Measurements from ENCODE around the gene FLRT1.

The FLRT1 gene

DNA sequence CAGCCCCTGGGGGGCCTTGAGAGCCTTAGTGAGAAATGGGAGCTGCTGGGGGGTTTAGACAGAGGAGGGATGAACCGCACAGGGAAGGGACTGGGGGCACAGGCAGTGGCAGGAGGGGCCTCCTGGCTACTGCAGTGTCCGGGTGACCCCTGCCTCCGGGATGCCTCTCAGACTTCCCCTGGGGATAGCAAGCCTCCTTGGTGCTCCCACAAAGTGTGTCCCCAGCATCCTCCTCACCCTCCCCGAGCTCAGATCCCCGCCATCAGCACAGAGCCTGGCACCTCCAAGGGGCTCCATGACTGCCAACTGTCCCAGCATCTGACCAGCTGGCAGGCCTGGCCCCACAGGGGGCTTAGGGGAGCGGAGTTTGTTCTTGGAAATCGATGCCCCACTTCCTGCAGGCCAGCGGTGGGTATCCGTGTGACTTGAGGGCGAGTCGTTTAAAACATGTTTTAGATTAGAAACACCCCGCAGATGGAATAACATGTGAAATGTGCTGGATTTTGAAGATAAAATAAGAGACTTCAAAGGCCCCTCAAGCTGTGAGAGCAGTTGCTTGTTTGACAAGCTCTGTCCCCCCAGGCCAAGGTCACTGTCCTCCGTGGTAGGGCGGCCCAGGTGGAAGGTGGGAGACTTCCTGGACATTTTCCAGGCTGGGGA, 13.5 kb upstream of the FLRT1 start:
- DNase-seq (ENCODE audit: insufficient read length, low spot score) (no peak), FAIRE-seq (no peak)

DNA sequence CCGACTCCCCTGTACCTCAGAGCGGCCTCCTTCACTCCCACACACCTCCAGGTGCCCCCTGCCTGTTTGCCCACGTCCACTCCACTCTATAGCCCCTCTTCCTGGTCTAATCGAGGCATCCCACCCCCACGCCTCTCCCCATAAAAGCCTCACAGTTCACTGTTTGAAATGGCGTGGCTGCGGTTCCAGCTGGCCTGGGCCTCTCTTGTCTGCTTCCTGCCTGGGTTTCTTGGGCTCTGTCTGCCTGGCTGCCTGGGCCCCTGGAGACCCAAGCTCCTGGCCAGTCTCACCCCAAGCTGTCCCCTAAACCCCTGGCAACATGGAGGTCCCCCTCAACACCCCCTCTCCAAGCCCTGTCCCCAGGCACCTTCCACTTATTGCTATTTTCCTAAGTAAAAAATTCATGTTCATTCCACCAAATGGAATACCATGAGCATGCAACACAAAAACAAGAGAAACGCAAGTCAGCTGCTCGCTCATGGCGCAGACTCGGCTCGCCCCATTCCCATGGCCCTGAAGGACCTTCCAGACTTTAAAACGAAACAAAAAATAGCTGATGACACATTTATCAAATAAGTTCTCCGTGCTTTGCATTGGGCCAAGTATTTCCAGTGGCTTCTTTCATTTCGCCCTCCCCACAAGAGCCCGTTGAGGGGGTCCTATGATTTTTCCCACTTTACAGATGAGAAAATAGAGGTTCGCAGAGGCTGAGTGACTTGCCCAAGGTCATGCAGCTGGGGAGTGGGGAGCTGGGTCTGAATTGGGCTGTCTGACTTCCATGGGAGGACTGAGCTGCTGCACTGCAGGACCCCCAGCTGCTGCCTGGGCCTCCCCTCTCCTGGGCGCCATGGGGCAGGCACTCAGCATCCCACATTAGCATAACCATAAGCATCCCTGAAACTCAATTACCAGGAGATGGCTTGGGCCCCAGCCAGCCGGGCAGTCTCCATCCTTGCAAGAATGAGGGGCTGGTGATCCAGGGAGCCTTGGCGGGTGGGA, 11.7 kb upstream of the FLRT1 start:
- FAIRE-seq: no peak

DNA sequence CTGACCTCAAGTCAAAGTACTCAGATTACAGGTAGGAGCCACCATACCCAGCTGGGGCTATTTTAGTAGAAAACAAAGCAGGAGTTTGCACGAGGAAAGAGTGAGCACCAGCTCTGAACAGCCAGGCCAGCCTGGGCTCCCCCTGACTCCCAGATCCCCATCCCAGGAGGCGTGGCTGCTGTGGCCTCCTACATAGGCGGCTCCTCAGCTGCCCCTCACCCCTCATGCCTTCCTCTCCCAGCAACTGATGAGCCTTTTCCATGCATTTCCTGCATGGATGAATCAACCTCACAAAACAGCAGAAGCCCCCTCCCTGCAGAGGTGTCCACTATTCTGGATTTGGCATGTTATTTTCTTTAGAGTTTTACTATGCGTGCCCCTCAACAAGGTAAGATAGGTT, 10.5 kb upstream of the FLRT1 start:
- DNase-seq (ENCODE audit: insufficient read length, low spot score) (no peak), FAIRE-seq (no peak)

More for the DNA sequence above, 11.7 kb upstream of the FLRT1 start:
- DNase-seq (ENCODE audit: insufficient read length, low spot score): no peak

DNA sequence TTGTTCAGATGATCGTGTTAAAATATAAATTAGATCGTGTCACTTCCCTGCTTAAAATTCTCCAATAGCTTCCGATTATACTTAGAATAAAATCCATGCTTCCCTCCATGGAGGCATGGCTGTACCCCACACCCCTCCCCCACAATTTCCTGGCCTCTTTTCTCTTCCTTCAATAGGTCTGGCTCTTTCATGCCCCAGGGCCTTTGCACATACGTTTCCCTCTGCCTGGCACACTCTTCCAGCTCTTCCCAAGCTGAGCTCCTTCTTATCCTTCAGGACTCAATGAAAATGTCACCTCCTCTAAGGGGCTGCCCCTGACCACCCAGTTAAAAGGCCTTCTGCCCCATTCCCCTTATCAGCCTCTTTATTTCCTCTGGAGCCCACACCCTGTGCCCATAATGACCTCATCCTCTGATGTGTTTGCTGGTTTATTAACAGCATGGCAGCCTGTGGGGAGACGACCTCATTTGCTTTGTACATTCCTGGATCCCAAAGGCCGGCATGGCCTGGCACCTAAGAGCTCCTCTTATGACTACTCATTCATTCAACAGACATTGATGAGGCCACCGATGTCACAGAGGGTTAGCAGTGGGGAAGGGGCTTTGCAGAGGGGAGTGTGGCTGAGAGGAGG, 9.0 kb upstream of the FLRT1 start:
- FAIRE-seq (no peak), DNase-seq (ENCODE audit: insufficient read length, low spot score) (no peak)

DNA sequence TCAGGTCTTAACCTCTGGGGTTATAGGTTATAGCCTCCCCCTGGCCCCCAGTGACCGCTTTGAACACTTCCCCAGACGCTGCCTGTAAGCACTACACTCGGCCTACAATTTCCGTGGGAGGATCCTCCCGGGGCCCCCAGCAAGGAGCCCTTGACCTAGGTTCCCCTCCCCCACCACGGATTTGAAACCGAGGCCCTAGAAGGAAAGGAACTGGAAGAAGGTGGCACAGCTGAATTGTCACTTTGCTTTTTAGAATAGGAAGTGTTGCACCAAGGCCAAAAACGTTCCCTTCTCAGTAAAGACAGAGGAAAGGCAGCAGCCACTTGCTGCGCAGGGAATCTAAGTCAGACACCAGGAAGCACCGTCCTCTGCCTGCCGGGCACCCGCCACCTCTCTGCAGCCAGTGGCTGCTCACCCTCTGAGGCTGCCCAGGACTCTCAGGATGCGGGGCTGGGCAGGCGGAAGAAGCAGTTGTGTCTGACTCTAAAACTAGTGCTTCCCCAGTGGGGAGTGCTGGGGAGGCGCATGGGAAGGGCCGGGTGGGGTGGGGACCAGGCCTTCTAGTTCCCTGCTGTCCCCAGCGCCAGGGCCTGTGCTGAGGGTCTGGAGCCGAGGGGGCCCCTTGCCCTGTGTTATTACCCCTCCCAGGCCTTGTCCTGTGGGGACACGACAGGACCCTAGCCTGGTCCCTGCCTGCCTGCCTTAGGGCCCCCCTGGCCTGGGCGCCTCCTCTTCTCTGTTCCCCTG, 7.9 kb upstream of the FLRT1 start:
- DNase-seq (ENCODE audit: insufficient read length, low spot score): no peak
- FAIRE-seq: no peak

DNA sequence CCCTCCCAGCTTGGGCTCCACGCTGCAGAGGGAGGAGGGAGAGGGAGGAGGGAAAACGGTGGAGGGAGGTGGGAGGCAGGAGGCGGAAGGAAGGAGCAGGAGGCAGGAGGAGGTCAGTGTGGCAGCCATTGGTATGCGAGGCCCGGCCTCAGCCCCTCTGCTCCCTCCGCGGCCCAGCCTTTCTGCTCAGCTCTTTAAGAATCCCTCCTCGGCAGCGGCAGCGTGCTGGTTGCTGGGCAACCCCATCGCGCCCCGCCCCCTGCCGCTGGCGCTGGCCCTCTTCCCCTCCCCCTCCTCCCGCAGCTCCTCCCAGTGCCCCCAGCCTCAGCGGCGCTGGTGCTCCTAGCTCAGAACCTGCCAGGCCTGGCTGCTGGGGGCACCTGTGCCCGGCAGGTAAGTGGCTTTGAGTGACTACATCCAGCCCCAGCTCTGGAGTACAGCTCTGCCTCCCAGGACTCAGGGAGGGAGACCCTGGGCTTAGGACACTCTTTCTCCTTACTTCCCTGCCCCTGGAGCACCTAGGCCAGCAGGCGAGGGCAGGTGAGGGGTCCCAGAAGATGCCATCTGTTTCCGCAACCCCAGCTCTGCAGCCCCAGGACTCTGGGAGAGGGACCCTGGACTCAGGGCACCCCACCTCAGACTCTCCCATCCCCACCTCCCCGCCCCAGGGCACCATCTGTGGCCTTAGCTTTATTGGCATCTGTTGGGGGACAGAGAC, 7.2 kb upstream of the FLRT1 start:
- DNase-seq (ENCODE audit: insufficient read length, low spot score) (no peak), FAIRE-seq (no peak)

DNA sequence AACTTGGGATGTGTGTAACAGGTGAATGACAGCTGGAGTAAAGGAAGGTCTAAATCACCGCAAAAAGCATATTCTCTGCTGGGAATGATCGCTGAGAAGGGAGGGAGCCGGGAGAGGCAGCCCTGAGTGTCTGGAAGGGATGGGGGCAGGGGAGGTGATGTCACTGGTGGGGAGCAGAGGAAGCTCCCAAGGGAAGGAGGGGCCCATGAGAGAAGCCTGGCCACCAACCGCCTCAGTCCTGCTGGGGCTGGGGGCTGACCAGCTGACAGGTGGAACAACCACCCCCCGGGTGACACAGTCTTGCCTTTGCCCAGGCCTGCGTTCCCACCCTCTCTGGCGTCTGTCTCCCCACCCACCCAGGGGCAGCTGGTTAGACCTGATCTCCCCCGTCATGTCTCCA, 6.0 kb upstream of the FLRT1 start:
- DNase-seq (ENCODE audit: insufficient read length, low spot score) (no peak), FAIRE-seq (no peak)

DNA sequence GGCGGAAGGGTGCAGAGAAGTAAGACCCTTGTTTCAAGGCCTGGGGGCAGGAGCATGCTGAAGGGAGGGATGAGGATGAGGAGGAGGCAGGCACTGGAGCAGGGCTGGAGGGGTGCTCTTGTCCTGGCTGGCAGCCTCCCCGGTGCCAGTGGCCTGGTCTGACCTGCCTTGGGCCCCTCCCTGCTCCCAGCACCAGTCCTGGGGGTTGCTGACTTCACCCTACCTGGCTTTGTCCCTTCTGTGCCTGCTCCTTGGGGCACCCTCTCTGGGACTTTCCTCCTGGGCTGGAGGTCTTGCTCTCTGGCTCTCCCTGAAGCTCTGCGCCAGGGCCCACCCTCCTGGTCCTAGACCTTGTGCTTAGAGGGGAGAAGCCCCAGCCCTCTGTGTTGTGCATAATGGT, 4.7 kb upstream of the FLRT1 start:
- FAIRE-seq (no peak), DNase-seq (ENCODE audit: insufficient read length, low spot score) (no peak)

DNA sequence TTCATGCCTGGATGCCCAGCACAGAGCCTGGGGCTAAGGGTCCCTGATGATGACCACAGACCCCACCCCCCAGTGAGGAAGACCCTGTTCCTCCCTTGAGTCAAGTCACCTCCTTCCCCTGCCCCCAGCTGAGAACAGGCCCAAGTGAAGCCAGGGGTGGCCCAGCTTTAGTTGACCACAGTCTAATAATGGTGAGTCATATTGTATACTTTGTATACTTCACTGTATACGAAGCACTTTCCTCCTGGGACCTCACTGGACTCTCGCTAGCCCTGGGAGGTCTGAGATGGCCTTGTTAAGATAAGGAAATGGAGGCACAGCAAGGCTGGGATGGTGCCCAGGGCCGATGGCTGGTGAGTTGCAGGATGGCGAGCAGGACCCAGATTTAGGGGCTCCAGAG, 3.7 kb upstream of the FLRT1 start:
- no peak for FAIRE-seq

DNA sequence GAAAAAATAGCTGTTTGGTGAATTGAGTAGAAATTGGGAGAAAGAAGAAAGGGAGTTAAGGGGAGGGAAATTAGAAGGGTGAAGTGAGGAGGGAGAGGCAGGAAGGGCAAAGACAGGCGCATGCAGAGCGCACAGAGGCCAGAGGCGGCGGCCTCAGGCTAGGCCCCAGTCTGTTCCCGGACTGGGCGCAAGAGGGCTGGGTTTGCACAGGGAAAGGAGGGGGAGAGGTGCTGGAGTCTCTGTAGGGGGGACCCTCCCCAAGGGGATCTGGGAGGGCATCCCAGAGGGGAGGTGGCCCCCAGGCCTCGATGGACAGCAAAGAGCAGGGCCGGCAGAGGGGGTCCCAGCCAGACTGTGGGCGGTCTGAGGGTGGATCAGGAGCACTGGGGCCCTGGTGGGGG, 1.3 kb upstream of the FLRT1 start:
- FAIRE-seq: no peak
- DNase-seq (ENCODE audit: insufficient read length, low spot score): no peak

More for the DNA sequence above, 3.7 kb upstream of the FLRT1 start:
- no peak for DNase-seq (ENCODE audit: insufficient read length, low spot score)

DNA sequence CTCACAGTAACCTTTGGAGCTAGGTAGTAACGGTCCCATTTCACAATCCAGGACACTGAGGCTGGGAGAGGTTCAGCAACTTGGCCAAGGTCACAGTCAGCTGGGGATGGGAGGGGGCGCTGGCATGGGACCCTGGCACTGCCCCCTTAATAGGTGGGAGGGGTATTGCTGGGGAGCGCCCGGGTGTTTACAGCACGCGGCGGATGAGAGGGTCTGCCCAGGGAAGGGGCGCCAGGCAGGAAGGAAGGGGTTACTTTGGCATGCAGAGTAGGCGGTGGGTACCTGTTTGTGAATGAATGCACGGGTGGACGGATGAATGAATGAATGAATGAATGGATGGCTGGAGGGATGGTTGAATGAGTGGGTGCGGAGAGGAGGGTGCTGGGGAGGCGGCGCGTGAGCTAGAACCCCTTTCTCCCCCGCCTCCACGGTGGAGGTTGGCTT, 628 bp upstream of the FLRT1 start:
- FAIRE-seq: no peak
- no peak for DNase-seq (ENCODE audit: insufficient read length, low spot score)

DNA sequence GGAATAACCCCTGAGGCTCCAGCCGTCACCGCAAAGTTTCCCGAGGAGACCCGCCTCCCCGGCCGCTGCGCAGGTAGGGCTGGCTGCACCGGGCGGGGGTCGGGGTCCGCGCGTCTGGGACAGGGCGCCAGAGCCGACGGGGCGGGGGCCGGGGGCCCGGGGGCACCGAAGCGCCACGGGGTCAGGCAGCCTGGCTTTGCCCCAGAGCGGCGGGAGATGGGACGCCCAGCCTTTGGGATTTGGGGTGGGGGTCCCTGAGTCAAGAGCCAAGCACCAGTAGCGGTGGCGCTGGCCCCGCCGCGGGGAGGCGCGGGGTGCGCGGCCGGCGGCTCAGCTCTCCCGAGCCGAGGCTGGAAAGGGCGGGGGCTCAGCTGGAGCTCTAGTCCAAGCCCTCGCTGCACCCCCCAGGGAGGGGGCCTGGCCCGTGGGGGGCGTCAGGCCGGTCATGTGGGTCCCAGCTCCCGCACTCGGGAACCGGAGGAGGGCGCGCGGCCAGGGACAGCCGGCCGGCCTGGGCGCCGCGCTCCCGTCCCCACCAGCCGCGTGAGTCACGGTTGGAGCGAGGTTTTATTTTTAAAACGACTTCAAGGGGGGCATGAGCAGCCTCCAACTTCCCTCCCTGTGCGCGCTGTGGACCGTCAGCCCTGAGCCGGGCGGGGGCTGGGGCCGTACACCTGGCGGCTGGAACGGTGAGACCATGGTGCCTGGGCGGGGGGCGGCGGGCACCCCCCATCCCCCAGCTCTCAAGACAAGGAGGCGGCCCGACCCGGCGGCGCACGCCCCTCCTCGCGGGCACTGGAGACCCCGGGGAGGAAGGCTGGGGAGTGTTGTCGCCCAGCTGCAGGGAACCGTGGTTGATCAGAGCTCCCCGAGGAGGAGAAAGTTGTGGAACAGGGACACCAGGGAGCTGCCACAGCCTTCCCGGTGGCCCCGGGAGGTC, 626 bp downstream of the FLRT1 start:
- FAIRE-seq: no peak
- no peak for DNase-seq (ENCODE audit: insufficient read length, low spot score)

DNA sequence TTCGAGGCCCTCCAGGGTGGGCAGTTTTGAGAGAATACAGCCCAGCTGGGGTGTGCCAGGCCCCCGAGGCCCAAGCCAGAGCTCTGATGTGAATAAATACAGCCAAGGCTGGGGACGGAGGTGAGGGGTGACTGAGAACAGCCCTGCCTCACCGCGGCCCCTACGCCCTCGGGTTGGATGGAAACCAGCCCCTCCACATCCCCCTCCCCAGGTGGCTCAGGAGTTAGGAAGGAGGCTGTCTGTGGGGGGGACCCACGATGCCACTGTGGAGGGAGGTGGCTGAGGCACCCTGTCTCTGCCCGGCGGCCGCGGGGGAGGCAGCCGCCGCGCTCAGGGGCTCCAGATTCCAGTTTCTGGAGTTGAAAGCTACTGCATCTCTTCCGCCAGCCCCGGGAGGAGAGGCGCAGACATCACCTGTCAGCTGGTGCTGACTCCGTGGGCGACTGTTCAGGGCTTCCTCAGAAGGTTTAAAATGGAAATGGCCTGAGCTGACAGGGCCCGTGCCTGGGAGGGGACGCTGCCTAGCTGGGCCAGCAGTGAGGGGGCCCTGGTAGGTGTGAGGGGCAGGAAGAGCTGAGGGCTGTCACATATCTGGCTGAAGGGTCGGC, 1.4 kb downstream of the FLRT1 start:
- DNase-seq (ENCODE audit: insufficient read length, low spot score) (no peak), FAIRE-seq (no peak)

DNA sequence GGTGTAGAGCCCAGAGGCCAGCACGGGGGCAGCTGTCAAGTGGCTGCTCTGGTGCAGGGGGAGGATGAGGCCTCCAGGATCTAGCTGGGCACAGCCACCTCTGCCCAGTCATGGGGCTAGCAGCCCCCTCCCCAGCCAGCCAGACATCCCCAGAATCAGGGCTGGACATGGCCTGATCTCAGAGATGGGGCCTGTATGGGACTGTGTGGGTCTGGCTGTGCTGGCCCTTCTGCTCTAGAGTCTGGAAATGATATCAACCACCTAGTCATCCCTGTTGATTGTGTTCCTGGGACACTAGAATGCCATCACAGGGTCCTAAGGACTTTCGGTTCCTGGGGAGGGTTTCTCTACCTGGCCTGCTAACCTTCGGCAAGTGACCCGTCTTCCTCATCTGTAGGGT, 2.8 kb downstream of the FLRT1 start:
- no peak for DNase-seq (ENCODE audit: insufficient read length, low spot score)
- FAIRE-seq: no peak

DNA sequence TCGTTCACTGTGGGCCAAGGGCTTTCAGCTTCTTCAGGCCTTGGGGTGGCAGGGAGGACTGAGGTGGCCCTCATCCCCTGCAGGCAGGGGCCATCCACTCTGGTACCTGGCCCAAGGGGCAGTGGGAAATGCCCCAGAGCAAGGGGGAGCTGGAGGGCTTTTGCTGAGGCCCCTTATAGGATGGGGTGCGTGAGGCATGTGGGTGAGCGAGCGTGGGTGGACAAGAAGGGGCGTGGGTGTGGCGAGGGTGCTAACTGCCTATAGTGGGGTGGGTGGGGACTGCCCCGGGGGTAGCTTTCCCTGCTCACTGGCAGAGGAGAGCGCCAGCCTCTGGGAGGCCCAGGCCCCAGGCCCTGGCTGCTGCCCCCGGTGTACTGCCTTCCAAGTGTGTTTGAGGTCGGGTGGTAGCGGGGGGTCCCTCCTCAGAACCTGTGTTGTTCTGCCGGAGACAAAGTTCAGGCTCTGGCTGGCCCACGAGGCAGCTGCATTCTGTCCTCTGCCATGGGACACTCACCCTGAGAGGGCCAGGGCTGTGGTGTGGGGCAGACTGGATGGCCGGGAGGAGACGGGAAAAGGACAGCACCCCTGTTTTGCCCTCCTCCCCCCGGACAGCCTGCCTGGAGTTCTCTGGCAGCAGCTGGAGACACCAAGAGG, 3.4 kb downstream of the FLRT1 start:
- DNase-seq (ENCODE audit: insufficient read length, low spot score) (no peak), FAIRE-seq (no peak)

DNA sequence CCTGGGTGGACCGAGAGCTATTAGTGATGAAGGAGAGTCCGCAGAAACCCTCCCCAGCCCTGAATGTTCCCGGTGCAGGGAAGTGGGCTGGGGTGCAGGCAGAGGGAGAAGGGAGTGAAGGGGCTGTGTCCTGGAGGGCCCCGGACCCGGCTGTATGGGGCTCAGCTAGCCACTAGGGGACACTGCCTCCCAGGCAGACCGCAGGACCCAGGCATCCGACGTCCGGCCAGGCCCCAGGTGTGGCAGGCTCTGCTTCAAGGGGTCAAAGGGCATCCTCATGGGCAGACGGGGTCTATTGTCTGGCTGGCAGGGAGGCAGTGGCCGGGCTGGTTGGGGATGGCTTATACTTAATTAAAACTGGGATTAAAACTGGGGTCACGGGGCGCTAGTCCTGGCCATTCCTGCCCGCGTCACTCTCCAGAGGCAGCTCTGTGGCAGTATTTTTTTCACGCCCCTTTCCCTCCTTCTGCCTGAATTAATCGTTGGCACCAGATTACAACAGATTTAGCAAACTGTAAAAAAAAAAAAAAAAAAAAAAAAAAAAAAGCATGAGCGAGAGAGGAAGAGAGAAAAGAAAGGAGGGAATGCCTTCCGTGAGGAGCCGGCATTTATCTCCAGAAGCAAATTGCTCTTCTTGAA, 5.1 kb downstream of the FLRT1 start:
- DNase-seq (ENCODE audit: insufficient read length, low spot score) (no peak), FAIRE-seq (no peak)

DNA sequence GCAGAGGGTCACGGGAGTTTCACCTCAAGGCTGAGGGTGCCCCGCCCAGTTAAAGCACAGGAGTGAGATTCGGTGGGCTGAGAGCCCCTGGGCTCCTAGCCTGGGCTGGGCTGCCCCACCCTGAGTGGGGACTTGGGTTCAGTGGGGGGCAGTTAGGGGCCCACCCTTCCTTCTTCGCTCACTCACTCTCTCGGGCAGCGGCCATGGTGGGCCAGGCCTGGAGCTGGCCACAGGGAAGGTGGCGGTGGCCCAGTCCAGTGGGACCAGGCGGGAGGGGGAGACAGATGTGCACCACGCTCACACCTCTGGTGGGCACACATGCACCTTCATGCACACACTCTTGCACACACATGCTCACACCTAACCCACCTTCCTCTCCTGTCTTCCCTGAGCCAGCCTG, 6.1 kb downstream of the FLRT1 start:
- DNase-seq (ENCODE audit: insufficient read length, low spot score) (no peak), FAIRE-seq (no peak)

DNA sequence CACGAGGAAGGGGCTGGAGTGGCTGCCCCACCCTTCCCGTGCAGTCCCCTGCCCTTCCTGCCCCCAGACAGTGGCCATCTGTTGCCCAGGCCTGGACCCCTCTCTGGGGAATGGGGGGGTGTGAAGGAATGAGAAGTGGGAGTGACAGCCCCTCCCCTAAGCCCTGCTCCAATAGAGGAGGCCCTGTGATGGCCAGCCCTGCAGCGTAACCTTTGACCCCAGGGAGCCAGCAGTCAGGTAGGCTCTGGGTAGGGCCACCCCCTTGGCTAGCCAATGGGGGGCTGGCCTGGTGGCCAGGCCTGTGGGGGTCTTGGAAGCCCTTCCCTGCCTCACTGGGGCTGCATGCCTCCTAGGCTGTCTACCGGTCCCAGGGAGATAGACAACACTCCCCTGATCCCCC, 6.6 kb downstream of the FLRT1 start:
- FAIRE-seq: no peak

More for the DNA sequence above, 6.6 kb downstream of the FLRT1 start:
- DNase-seq (ENCODE audit: insufficient read length, low spot score): no peak

All from HTR-8/SVneo (cell line).